Glutamatergic neuron (in vitro differentiated cells): ENCODE measurements around the gene CES4A. TPM values are rescaled to one million over a fixed set of nuclear protein-coding genes. Genes with fewer than 3 reads are reported as not detected.

Experiments used
- DNase-seq: peaks from one replicate; pipeline ENCODE4 v3.0.0; 2022
- H3K27ac Mint-ChIP-seq: one replicate; pipeline ENCODE4 v1.8.0; 2020; ENCODE audit warnings: mild to moderate bottlenecking, mixed read lengths, inconsistent platforms; ENCODE audit not compliant: unreplicated experiment
- H3K27me3 Mint-ChIP-seq: one replicate; pipeline ENCODE4 v1.8.0; 2020; ENCODE audit warnings: mild to moderate bottlenecking, moderate library complexity, mixed read lengths, inconsistent platforms; ENCODE audit not compliant: unreplicated experiment
- H3K36me3 Mint-ChIP-seq: one replicate; pipeline ENCODE4 v1.8.0; 2020; ENCODE audit warnings: mild to moderate bottlenecking, mixed read lengths, inconsistent platforms; ENCODE audit not compliant: unreplicated experiment
- H3K4me1 Mint-ChIP-seq: one replicate; pipeline ENCODE4 v1.8.0; 2020; ENCODE audit warnings: mild to moderate bottlenecking, low read depth, mixed read lengths, inconsistent platforms; ENCODE audit not compliant: unreplicated experiment
- H3K4me3 Mint-ChIP-seq: one replicate; pipeline ENCODE4 v1.8.0; 2020; ENCODE audit warnings: mild to moderate bottlenecking, mixed read lengths, inconsistent platforms; ENCODE audit not compliant: unreplicated experiment
- H3K9me3 Mint-ChIP-seq: one replicate; pipeline ENCODE4 v1.8.0; 2020; ENCODE audit warnings: mild to moderate bottlenecking, moderate library complexity, mixed read lengths, inconsistent platforms; ENCODE audit not compliant: unreplicated experiment
- total RNA-seq: library from RNA; stranded (reverse); fragmentation: NEBNext Ultra II Directional; extraction: Animal tissue kit (Norgen Biotek cat#: 25700); gene quantifications from one replicate; pipeline ENCODE4 v1.2.1, GENCODE V29; 2021; ENCODE audit not compliant: unreplicated experiment
- TF ChIP-seq, protein P1 (sequence below): fragments of 200-600 bp; sonication (generic); IDR thresholded peaks from one replicate; pipeline ENCODE4 v1.5.0; 2021; ENCODE audit not compliant: partially characterized antibody, unreplicated experiment

The CES4A gene
- total RNA-seq, 1 donor from 2014 or later, result 3.6 TPM

DNA sequence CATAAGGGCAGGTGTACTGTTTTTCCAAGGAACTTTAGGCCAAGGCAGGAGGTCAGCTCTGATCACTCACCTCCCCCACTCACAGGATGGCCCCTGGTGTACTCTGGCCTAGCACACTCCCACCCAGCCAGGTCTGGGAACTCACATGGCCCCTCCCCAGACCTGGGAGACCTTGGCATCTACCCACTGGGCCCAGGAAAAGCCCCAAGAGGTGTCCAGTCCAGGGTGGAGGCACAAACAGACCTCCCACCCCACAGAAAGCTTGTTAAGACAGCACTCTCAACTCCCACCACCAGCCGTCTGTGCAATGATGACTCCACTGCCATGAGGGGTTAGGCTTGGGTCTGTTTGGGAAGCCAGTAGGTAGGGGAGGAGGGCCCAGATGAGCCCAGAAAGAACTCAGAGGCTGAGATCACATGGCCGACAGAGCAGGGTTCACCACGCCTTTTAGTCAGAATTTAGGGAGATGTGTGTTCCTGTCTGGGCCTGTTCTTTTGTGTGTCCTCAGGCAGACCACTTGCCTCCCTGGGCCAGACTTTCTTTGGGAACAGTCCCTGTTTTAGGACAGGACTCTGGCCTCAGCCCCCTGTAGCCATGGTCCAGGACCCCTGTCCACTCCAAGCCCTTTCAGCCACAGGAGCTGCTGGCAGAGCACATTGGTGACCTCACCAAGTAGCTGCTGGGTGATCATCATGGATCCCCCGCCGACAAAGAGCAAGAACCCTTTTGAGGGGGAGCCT, 28.5 kb downstream of the CES4A start:
- H3K9me3 Mint-ChIP-seq, result peaks cover 6% of the 10 kb centered on the region
- no peak overlapping the region for H3K4me3 Mint-ChIP-seq
- TF ChIP-seq, protein P1, sequence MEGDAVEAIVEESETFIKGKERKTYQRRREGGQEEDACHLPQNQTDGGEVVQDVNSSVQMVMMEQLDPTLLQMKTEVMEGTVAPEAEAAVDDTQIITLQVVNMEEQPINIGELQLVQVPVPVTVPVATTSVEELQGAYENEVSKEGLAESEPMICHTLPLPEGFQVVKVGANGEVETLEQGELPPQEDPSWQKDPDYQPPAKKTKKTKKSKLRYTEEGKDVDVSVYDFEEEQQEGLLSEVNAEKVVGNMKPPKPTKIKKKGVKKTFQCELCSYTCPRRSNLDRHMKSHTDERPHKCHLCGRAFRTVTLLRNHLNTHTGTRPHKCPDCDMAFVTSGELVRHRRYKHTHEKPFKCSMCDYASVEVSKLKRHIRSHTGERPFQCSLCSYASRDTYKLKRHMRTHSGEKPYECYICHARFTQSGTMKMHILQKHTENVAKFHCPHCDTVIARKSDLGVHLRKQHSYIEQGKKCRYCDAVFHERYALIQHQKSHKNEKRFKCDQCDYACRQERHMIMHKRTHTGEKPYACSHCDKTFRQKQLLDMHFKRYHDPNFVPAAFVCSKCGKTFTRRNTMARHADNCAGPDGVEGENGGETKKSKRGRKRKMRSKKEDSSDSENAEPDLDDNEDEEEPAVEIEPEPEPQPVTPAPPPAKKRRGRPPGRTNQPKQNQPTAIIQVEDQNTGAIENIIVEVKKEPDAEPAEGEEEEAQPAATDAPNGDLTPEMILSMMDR, result no peak
- no peaks in the 10 kb centered on the region for H3K36me3 Mint-ChIP-seq
- no peak for DNase-seq
- peaks cover 3% of the 10 kb centered on the region for H3K4me1 Mint-ChIP-seq
- peaks cover 17% of the 10 kb centered on the region for H3K27me3 Mint-ChIP-seq
- H3K27ac Mint-ChIP-seq, result no peak overlapping the region

DNA sequence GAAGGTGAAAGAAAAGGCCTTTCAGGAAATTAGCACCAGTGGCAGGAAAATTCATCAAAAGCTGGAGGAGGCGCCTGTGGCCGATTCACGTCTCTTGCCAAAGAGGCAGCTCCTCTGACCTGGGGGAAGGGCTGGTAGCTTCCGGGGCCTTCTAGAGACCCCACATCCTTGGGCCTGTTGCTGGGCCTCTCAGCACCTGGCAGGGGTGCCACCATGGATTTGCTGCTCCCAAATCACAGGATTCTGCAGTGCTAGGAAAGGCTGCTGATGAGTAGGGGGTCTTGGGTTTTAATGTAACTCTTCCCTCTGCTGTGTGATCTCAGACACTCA, 29.0 kb downstream of the CES4A start:
- peaks cover 3% of the 10 kb centered on the region for H3K4me1 Mint-ChIP-seq
- H3K9me3 Mint-ChIP-seq, result peaks cover 6% of the 10 kb centered on the region
- no peak overlapping the region for H3K27ac Mint-ChIP-seq
- no peaks in the 10 kb centered on the region for H3K36me3 Mint-ChIP-seq
- DNase-seq, result no peak
- H3K27me3 Mint-ChIP-seq, result peaks cover 17% of the 10 kb centered on the region
- no peak overlapping the region for H3K4me3 Mint-ChIP-seq
- TF ChIP-seq, protein P1, result no peak

DNA sequence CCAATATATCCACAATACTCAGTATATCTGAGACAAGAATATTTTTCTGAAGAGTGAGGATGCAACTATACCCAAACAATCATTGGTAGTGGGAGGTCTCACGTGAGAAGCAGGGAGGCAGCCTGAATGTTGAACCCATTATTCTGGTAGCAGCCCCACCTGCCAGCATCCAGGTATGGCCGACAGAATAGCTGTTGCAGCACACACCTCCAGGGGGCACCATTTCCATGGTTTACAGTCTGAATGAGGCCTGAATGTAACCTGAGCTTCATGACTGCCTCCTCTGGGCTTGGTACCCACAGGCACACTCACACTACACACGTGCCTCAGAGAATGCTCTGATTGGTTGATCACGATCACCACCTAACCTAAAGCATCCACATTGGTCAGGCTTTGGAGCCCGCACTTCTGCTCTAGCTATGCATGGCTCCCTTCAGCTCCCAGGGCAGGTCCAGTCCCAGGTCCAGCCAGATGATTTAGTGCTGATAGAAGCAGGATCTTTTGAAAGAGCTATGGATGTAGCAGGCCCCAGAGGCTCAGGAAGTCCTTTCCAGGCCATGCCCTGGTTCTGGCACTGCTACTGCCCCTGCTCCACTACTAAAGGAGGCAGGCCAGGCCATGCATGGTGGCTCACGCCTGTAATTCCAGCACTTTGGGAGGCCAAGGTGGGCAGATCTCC, 29.6 kb downstream of the CES4A start:
- no peak overlapping the region for H3K4me3 Mint-ChIP-seq
- H3K27me3 Mint-ChIP-seq, result peaks cover 17% of the 10 kb centered on the region
- peak; percentile 86 for DNase-seq
- no peak overlapping the region for H3K27ac Mint-ChIP-seq
- TF ChIP-seq, protein P1, result peak; percentile 91
- H3K36me3 Mint-ChIP-seq, result no peaks in the 10 kb centered on the region
- peaks cover 8% of the 10 kb centered on the region for H3K4me1 Mint-ChIP-seq
- H3K9me3 Mint-ChIP-seq, result peaks cover 5% of the 10 kb centered on the region

DNA sequence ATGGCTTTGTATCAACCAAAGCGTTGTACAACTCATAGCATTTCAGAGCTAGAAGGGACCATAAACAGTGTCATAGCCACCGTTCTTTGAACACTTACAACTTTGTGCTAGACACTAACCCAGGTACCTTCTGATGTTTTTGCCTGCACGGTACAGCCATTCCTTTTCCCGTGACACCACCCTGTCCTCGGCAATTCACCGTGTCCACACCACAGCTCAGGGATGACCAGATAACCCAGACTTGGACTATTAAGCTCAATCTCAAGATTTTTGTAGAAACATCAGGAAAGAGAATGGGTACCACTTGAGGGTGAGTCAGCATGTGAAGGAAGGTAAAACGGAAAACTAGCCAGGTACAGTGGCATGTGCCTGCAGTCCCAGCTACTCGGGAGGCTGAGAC, 30.8 kb downstream of the CES4A start:
- TF ChIP-seq, protein P1, result no peak
- Mint-ChIP-seq H3K4me1 (peaks cover 7% of the 10 kb centered on the region), H3K36me3 (no peaks in the 10 kb centered on the region), H3K27me3 (peaks cover 17% of the 10 kb centered on the region), H3K27ac (no peak overlapping the region), H3K9me3 (peaks cover 6% of the 10 kb centered on the region), H3K4me3 (no peak overlapping the region)
- DNase-seq, result no peak

DNA sequence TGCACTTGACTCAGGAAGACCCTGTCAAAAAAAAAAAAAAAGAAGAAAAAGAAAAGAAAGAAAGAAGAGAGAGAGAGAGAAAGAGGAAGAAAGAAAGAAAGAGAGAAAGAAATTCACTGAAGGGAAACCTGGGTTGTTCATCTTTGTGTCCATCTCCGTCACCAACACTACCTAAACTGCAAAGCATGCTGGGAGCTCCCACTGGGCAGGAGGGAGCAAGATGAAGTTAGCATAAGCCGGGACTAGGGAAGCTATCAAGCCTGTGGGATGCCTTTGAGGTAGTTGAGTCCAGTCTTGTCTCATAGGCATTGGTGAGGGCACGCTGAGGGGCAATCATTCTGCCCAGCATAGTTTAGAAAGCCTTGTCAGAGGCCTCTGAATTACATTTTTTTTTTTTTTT, 32.9 kb downstream of the CES4A start:
- Mint-ChIP-seq H3K4me3 (no peak overlapping the region), H3K27me3 (peaks cover 9% of the 10 kb centered on the region), H3K9me3 (peaks cover 6% of the 10 kb centered on the region), H3K4me1 (peaks cover 13% of the 10 kb centered on the region), H3K36me3 (no peaks in the 10 kb centered on the region), H3K27ac (no peak overlapping the region)
- TF ChIP-seq, protein P1, result no peak
- DNase-seq, result no peak
